Keratinocyte (primary cell): ENCODE measurements around the gene CLDN19. TPM values are rescaled to one million over a fixed set of nuclear protein-coding genes. Genes with fewer than 3 reads are reported as not detected.

Source experiments
- DNase-seq: peaks from one replicate; pipeline ENCODE4 v3.0.0-alpha.2; 2011; ENCODE audit warnings: low read depth, missing footprints, low spot score
- FAIRE-seq: peaks from 2 replicates; lab custom pipeline; 2011; peaks lifted over from hg19 to GRCh38; lab: Jason Lieb, UNC
- H2AFZ ChIP-seq: 2 replicates; pipeline ENCODE4 v1.6.0; 2012; ENCODE audit warnings: low read length, control low read depth, inconsistent platforms; ENCODE audit not compliant: control insufficient read depth
- H3K27ac ChIP-seq: 2 replicates; pipeline ENCODE4 v1.5.1; 2011; ENCODE audit warnings: low read length; ENCODE audit not compliant: control insufficient read depth, insufficient read depth
- H3K27me3 ChIP-seq: 3 replicates; pipeline ENCODE4 v1.6.0; 2011; ENCODE audit warnings: low read length; ENCODE audit not compliant: control insufficient read depth, insufficient read depth; ENCODE audit errors: extremely low read depth
- H3K36me3 ChIP-seq, 2 experiments: 2 replicates in 1 of 2; 3 replicates in 1 of 2; pipeline ENCODE4 v1.5.1; 2011; ENCODE audit warnings: low read length in 2 of 2, mild to moderate bottlenecking in 1 of 2; ENCODE audit not compliant: control insufficient read depth in 2 of 2, insufficient read depth in 2 of 2; ENCODE audit errors: extremely low read depth in 1 of 2
- H3K4me1 ChIP-seq: 3 replicates; pipeline ENCODE4 v1.5.1; 2011; ENCODE audit warnings: low read length; ENCODE audit not compliant: control insufficient read depth, insufficient read depth; ENCODE audit errors: extremely low read depth
- H3K4me2 ChIP-seq: 3 replicates; pipeline ENCODE4 v1.6.0; 2011; ENCODE audit warnings: low read depth, low read length; ENCODE audit not compliant: control insufficient read depth, insufficient read depth; ENCODE audit errors: extremely low read depth
- H3K4me3 ChIP-seq, 3 experiments: fragments of 200-600 bp in 1 of 3; sonication (generic) in 1 of 3; 2 replicates in 2 of 3; 3 replicates in 1 of 3; pipeline ENCODE4 v1.5.1; 2011 to 2016; ENCODE audit warnings: low read length in 3 of 3, mild to moderate bottlenecking in 3 of 3, control low read depth in 2 of 3, inconsistent platforms in 1 of 3, low read depth in 1 of 3, mixed read lengths in 1 of 3, mixed run types in 1 of 3, moderate library complexity in 1 of 3; ENCODE audit not compliant: control insufficient read depth in 2 of 3, insufficient read depth in 2 of 3; ENCODE audit errors: extremely low read depth in 1 of 3
- H3K79me2 ChIP-seq: 2 replicates; pipeline ENCODE4 v1.6.0; 2012; ENCODE audit warnings: low read length; ENCODE audit not compliant: control insufficient read depth, insufficient read depth
- H3K9ac ChIP-seq: 3 replicates; pipeline ENCODE4 v1.6.0; 2011; ENCODE audit warnings: low read length; ENCODE audit not compliant: control insufficient read depth, insufficient read depth; ENCODE audit errors: extremely low read depth
- H3K9me1 ChIP-seq: 3 replicates; pipeline ENCODE4 v1.6.0; 2011; ENCODE audit warnings: low read length; ENCODE audit not compliant: control insufficient read depth, insufficient read depth; ENCODE audit errors: extremely low read depth
- H3K9me3 ChIP-seq: 2 replicates; pipeline ENCODE4 v1.5.1; 2012; ENCODE audit warnings: low read depth, low read length; ENCODE audit not compliant: control insufficient read depth
- H4K20me1 ChIP-seq: 3 replicates; pipeline ENCODE4 v1.6.0; 2011; ENCODE audit warnings: low read length; ENCODE audit not compliant: control insufficient read depth, insufficient read depth; ENCODE audit errors: extremely low read depth
- EZH2 ChIP-seq: IDR thresholded peaks from one replicate; pipeline ENCODE4 v1.6.1; 2012; ENCODE audit warnings: inconsistent platforms, mild to moderate bottlenecking, low read length, moderate library complexity
- dilution Hi-C: fragments of 300-500 bp; cut with MboI; formaldehyde crosslinking; loops from one replicate; pipeline ENCODE4 v1.7.0; 2020; ENCODE audit warnings: low sequenced_read_pairs; ENCODE audit not compliant: extremely low pct_ligation_motif_present
- polyA plus RNA-seq, 5 experiments: library from polyadenylated mRNA; depleted of rRNA in 3 of 5; stranded (reverse) in 3 of 5; stranded (forward) in 1 of 5; unstranded in 1 of 5; fragments of >200 nt; gene quantifications; 1 replicate in 1 of 5; 2 replicates in 3 of 5; 3 replicates in 1 of 5; pipeline versions ENCODE4 v1.2.1 to v1.2.3, GENCODE V29; 2011 to 2012; ENCODE audit warnings: missing spikeins in 2 of 5, low read depth in 1 of 5, low replicate concordance in 1 of 5
- TF ChIP-seq, protein P1 (sequence below), 3 experiments: IDR thresholded peaks in 1 of 3; conservative IDR thresholded peaks in 1 of 3; optimal IDR thresholded peaks in 1 of 3; 2 replicates in 2 of 3; 3 replicates in 1 of 3; pipeline versions ENCODE3 to v1.5.1; 2011; ENCODE audit warnings: low read length in 3 of 3, mild to moderate bottlenecking in 3 of 3, moderate library complexity in 2 of 3, control low read depth in 1 of 3, inconsistent platforms in 1 of 3; ENCODE audit not compliant: insufficient read depth in 2 of 3; ENCODE audit errors: extremely low read depth in 1 of 3

CLDN19 gene
- polyA plus RNA-seq, 1 donor (not counting 4 experiments of a cell fraction or from before 2014, with no cell fraction given) = not detected

DNA sequence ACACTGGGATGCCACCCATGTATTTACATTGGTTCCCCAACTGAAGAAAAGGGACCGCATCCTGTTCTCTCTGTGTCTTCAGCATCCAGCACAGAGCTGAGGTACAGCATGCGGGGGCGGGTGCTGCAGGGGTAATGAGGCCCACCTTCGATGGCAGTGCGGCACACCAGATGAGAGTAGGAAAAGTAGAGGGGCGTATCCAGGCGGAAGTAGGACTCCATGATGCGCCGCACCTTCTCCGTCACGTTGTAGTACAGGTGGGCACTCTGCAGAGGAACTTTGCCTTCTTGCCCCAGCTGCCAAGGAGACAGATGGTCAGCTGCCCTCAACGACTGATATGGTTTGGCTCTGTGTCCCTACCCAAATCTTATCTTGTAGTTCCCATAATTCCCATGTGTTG, 10.0 kb upstream of the CLDN19 start:
- peaks cover 32 to 36% of the 10 kb centered on the region in 2 experiments for H3K36me3 ChIP-seq

DNA sequence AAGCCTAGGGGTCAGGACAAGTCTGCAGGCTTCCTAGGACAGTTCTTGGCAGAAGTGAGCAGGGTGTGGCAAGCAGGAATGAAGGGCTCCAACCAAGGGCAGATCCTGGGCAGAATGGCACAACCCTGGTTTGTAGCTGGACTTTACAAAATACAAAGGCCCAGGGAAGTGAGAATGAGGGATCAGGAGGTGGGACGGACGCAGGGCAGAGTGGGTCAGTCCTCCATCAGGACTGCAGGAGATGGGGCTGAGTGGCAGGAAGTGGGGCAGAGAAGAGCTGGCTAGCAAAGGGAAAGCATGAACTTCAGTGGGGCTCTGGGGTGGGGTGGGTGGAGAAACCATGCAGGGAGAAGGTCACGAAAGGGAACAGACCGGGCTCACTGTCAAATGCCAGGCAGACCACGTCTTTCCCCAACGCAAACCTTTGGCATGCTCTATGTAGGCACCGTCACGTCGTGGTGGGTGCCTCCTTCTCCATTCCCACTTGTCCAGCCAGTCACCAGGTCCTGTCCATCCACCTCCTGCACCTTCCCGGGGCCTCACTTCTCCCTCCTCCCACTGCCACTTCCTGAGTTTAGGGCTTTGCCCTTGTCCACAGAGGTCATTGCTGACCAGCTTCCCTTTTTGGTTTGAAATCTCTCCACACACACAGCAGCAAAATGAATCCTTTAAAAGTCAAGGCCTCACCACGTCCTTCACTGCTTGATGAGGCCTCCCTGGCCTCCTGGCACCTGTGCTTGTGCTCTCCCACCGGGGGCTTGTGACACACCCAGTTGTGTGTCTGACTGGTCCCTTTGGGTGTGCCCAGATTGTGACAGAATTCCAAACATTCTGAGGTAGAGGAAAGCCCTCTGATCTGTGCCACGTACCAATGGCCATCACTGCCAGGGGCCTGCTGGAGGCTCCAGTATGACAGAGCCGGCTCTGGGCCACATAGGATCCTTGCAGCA, 8.7 kb upstream of the CLDN19 start:
- Histone ChIP-seq H3K27ac (no peak overlapping the region), H2AFZ (no peak overlapping the region), H3K4me2 (no peak overlapping the region), H4K20me1 (no peaks in the 10 kb centered on the region), H3K27me3 (no peaks in the 10 kb centered on the region), H3K79me2 (no peaks in the 10 kb centered on the region), H3K9ac (no peak overlapping the region), H3K36me3 (peaks cover 20 to 29% of the 10 kb centered on the region in 2 experiments), H3K4me1 (peaks cover 8% of the 10 kb centered on the region), H3K4me3 (no peak overlapping the region), H3K9me3 (no peaks in the 10 kb centered on the region), H3K9me1 (peaks cover 3% of the 10 kb centered on the region)
- no peak for TF ChIP-seq EZH2
- TF ChIP-seq, protein P1, sequence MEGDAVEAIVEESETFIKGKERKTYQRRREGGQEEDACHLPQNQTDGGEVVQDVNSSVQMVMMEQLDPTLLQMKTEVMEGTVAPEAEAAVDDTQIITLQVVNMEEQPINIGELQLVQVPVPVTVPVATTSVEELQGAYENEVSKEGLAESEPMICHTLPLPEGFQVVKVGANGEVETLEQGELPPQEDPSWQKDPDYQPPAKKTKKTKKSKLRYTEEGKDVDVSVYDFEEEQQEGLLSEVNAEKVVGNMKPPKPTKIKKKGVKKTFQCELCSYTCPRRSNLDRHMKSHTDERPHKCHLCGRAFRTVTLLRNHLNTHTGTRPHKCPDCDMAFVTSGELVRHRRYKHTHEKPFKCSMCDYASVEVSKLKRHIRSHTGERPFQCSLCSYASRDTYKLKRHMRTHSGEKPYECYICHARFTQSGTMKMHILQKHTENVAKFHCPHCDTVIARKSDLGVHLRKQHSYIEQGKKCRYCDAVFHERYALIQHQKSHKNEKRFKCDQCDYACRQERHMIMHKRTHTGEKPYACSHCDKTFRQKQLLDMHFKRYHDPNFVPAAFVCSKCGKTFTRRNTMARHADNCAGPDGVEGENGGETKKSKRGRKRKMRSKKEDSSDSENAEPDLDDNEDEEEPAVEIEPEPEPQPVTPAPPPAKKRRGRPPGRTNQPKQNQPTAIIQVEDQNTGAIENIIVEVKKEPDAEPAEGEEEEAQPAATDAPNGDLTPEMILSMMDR (optimal IDR thresholded peaks at IDR 0.05 in 1 of 3, IDR thresholded peaks at IDR 0.05 in 1 of 3, conservative IDR thresholded peaks at IDR 0.05 in 1 of 3; ENCODE audit: extremely low read depth in 1 of 3, insufficient read depth in 2 of 3, low read length in 3 of 3) = no peak
- dilution Hi-C loops = no loop called here
- no peak for FAIRE-seq
- no peak for DNase-seq

More for the DNA sequence above, 10.0 kb upstream of the CLDN19 start:
- Histone ChIP-seq H3K79me2 (no peaks in the 10 kb centered on the region), H3K4me2 (no peak overlapping the region), H3K27me3 (no peaks in the 10 kb centered on the region), H4K20me1 (no peaks in the 10 kb centered on the region), H3K9ac (no peak overlapping the region), H3K4me3 (no peak overlapping the region), H3K4me1 (peaks cover 4% of the 10 kb centered on the region), H3K27ac (no peak overlapping the region), H3K9me3 (no peaks in the 10 kb centered on the region), H2AFZ (no peak overlapping the region), H3K9me1 (peaks cover 3% of the 10 kb centered on the region)
- no peak for TF ChIP-seq EZH2
- TF ChIP-seq, protein P1 (optimal IDR thresholded peaks at IDR 0.05 in 1 of 3, IDR thresholded peaks at IDR 0.05 in 1 of 3, conservative IDR thresholded peaks at IDR 0.05 in 1 of 3; ENCODE audit: extremely low read depth in 1 of 3, insufficient read depth in 2 of 3, low read length in 3 of 3) = no peak
- DNase-seq (no peak), FAIRE-seq (no peak)
- dilution Hi-C loops = no loop called here
